Endodermal cell (in vitro differentiated cells): ENCODE data around the gene GPC3. TPM values are rescaled to one million over a fixed set of nuclear protein-coding genes. Genes with fewer than 3 reads are reported as not detected.

Experiments used
- DNase-seq: peaks from one replicate; pipeline ENCODE4 v3.0.0-alpha.2; 2017
- H3K27ac ChIP-seq: 2 replicates; pipeline ENCODE4 v1.5.1; 2013; ENCODE audit warnings: mild to moderate bottlenecking, low read depth, low read length, moderate library complexity
- H3K27me3 ChIP-seq: 2 replicates; pipeline ENCODE4 v1.6.1; 2013; ENCODE audit warnings: mild to moderate bottlenecking, low read length, moderate library complexity; ENCODE audit not compliant: insufficient read depth, control insufficient read depth, poor library complexity, severe bottlenecking
- H3K36me3 ChIP-seq: 2 replicates; pipeline ENCODE4 v1.7.0; 2013; ENCODE audit warnings: mild to moderate bottlenecking, low read length, moderate library complexity; ENCODE audit not compliant: control insufficient read depth, insufficient read depth
- H3K4me1 ChIP-seq: one replicate; pipeline ENCODE4 v1.7.0; 2013; ENCODE audit warnings: low read length; ENCODE audit not compliant: control insufficient read depth, insufficient read depth
- H3K4me3 ChIP-seq: 2 replicates; pipeline ENCODE4 v1.5.1; 2013; ENCODE audit warnings: mild to moderate bottlenecking, low read length, moderate library complexity
- H3K9ac ChIP-seq: 2 replicates; pipeline ENCODE4 v1.6.1; 2013; ENCODE audit warnings: mild to moderate bottlenecking, low read length, moderate library complexity; ENCODE audit not compliant: poor library complexity, severe bottlenecking; ENCODE audit errors: extremely low read depth
- H3K9me3 ChIP-seq: 2 replicates; pipeline ENCODE4 v1.6.1; 2013; ENCODE audit warnings: mild to moderate bottlenecking, low read length, moderate library complexity; ENCODE audit not compliant: control insufficient read depth
- H3K27ac Mint-ChIP-seq: 2 replicates; pipeline ENCODE4 v1.8.0; 2020; ENCODE audit warnings: mixed read lengths
- H3K27me3 Mint-ChIP-seq: 2 replicates; pipeline ENCODE4 v1.8.0; 2021; ENCODE audit warnings: mild to moderate bottlenecking, mixed read lengths; ENCODE audit not compliant: insufficient read depth
- H3K36me3 Mint-ChIP-seq: 2 replicates; pipeline ENCODE4 v1.8.0; 2020; ENCODE audit warnings: low read depth, mixed read lengths
- H3K4me1 Mint-ChIP-seq: 2 replicates; pipeline ENCODE4 v1.8.0; 2020; ENCODE audit warnings: mixed read lengths
- H3K4me3 Mint-ChIP-seq: 2 replicates; pipeline ENCODE4 v1.8.0; 2020; ENCODE audit warnings: mild to moderate bottlenecking, moderate library complexity, mixed read lengths
- H3K9me3 Mint-ChIP-seq: 2 replicates; pipeline ENCODE4 v1.8.0; 2020; ENCODE audit warnings: mild to moderate bottlenecking, mixed read lengths
- WGBS, 2 experiments: methylation state at CpG; one replicate each; pipeline versions ENCODE4 v1.1.5 to v1.1.7; 2013; ENCODE audit warnings: missing lambda C conversion rate in 2 of 2, mixed read lengths in 1 of 2; ENCODE audit not compliant: insufficient coverage in 1 of 2, insufficient read length in 1 of 2; 5-methylcytosine and 5-hydroxymethylcytosine counted together
- total RNA-seq, 2 donors: library from RNA; stranded (reverse); fragmentation: NEBNext Ultra II Directional in 1 of 2; extraction: Animal tissue kit (Norgen Biotek cat#: 25700) in 1 of 2; gene quantifications; 2 replicates in 1 of 2; 3 replicates in 1 of 2; pipeline ENCODE4 v1.2.1, GENCODE V29; 2021
- TF ChIP-seq, protein P1 (sequence below): fragments of 200-600 bp; sonication (generic); conservative IDR thresholded peaks from 2 replicates; pipeline ENCODE4 v1.5.0; 2021; ENCODE audit warnings: antibody characterized with exemption, mild to moderate bottlenecking

Gene GPC3
- total RNA-seq, 2 donors from 2014 or later = 39.5 to 125 TPM

DNA sequence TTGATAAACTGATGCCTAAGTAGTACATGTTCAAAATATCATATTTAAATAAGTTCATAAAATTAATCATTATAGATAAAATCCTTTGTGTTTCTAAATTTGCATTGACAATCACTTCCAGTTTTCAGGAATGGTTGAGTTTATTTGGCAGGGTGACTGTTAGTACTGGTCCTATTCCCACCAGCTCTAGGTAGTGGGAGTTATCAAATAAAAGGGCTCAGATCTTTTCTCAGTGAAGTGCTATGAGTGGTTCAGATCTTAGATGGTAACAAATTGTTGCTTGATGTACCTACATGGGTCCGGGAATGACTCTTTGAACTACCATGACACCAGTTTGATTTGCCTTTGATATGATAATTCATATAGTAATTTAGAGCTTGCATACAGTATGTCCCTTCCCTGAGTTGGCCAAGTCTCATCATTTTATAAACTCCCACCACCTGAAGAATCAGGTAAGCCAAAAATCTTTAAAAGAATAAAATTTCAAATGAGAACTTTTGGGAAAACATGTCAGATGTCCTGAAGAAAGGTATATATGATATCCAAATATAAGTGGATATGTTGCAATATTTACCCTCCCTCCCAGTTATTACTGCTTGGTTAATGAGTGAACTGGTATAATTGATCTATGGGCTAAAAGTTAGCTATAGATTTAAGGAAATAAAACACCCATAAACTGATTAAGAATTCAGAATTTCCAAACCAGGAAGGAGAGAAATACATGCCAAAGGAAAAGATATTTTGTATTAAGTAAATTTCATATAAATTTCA lies 28.6 kb downstream of the GPC3 start:
- DNase-seq = no peak
- Mint-ChIP-seq H3K4me1 (peaks cover 3% of the 10 kb centered on the region), H3K9me3 (peaks cover 8% of the 10 kb centered on the region), H3K4me3 (no peak overlapping the region), H3K27ac (no peak overlapping the region), H3K27me3 (no peaks in the 10 kb centered on the region), H3K36me3 (peaks cover 18% of the 10 kb centered on the region)
- Histone ChIP-seq H3K36me3 (no peaks in the 10 kb centered on the region), H3K9me3 (no peaks in the 10 kb centered on the region), H3K27ac (no peak overlapping the region), H3K4me3 (no peak overlapping the region), H3K27me3 (no peaks in the 10 kb centered on the region), H3K4me1 (no peaks in the 10 kb centered on the region), H3K9ac (no peak overlapping the region)
- 100% methylated on average over 1 of the region's 1 CpG; no CpG with 5 or more reads in 1 of the 2 experiments for WGBS, 2 experiments
- TF ChIP-seq, protein P1, sequence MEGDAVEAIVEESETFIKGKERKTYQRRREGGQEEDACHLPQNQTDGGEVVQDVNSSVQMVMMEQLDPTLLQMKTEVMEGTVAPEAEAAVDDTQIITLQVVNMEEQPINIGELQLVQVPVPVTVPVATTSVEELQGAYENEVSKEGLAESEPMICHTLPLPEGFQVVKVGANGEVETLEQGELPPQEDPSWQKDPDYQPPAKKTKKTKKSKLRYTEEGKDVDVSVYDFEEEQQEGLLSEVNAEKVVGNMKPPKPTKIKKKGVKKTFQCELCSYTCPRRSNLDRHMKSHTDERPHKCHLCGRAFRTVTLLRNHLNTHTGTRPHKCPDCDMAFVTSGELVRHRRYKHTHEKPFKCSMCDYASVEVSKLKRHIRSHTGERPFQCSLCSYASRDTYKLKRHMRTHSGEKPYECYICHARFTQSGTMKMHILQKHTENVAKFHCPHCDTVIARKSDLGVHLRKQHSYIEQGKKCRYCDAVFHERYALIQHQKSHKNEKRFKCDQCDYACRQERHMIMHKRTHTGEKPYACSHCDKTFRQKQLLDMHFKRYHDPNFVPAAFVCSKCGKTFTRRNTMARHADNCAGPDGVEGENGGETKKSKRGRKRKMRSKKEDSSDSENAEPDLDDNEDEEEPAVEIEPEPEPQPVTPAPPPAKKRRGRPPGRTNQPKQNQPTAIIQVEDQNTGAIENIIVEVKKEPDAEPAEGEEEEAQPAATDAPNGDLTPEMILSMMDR = no peak

DNA sequence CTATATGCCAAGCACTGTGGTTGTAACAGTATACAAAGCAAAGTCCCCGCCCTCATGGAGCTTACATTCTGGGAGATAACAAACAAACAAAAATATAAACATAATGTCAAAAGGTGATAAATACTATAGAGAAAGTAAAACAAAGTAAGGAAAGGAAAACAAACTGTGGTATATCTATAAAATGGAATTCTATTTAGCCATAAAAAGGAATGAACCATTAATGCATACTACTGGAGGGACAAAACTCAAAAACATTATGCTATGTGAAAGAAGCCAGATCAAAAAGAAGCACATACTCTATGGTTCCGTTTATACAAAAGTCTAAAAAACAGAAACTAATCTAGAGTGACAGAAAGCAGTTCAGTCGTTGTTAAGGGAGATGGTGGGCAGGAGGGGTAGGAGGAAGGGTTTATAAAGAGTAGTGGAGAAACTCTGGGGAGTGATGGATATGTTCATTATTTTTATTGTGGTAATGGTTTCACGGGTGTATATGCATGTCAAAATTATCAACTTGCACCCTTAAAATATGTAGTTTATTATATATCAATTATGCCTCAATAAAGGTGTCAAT lies 31.5 kb downstream of the GPC3 start:
- Mint-ChIP-seq H3K36me3 (peaks cover 28% of the 10 kb centered on the region), H3K27ac (no peak overlapping the region), H3K9me3 (peaks cover 8% of the 10 kb centered on the region), H3K27me3 (no peaks in the 10 kb centered on the region), H3K4me1 (no peaks in the 10 kb centered on the region), H3K4me3 (no peak overlapping the region)
- Histone ChIP-seq H3K36me3 (no peaks in the 10 kb centered on the region), H3K4me1 (no peaks in the 10 kb centered on the region), H3K4me3 (no peak overlapping the region), H3K9ac (no peak overlapping the region), H3K27me3 (no peaks in the 10 kb centered on the region), H3K27ac (no peak overlapping the region), H3K9me3 (no peaks in the 10 kb centered on the region)
- 100% methylated on average over 1 to 3 of the region's 4 CpGs for WGBS, 2 experiments
- TF ChIP-seq, protein P1 = no peak
- no peak for DNase-seq

DNA sequence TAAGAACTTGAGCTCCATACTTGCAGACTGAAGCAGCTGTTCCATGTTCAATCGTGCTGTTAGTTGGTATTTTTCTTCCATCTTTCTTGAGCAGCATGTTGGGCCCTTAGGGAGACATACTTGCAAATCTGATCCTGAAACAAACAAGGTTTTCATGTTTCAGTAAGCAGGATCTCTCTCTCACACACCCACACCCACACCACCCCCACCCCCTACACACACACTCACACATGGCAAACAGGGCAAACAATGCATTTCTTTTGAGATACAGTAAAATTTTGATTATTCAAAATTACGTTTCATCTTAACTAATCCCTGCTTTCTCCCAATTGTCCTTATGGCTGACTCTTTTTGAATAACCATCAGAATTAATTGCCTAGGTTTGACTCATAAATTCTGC lies 32.3 kb downstream of the GPC3 start:
- peaks cover 4% of the 10 kb centered on the region for H3K4me1 Mint-ChIP-seq
- peaks cover 8% of the 10 kb centered on the region for H3K9me3 Mint-ChIP-seq
- 86% methylated on average over 2 of the region's 2 CpGs; no CpG with 5 or more reads in 1 of the 2 experiments for WGBS, 2 experiments
- Histone ChIP-seq H3K27me3 (no peaks in the 10 kb centered on the region), H3K4me3 (no peak overlapping the region), H3K36me3 (no peaks in the 10 kb centered on the region), H3K27ac (no peak overlapping the region), H3K4me1 (no peaks in the 10 kb centered on the region), H3K9me3 (no peaks in the 10 kb centered on the region), H3K9ac (no peak overlapping the region)
- TF ChIP-seq, protein P1 = no peak
- H3K27ac Mint-ChIP-seq = no peak overlapping the region
- H3K27me3 Mint-ChIP-seq = no peaks in the 10 kb centered on the region
- H3K4me3 Mint-ChIP-seq = no peak overlapping the region
- H3K36me3 Mint-ChIP-seq = peaks cover 27% of the 10 kb centered on the region
- DNase-seq = no peak
